Measurements from ENCODE around the gene DLG2.

The DLG2 gene

DNA sequence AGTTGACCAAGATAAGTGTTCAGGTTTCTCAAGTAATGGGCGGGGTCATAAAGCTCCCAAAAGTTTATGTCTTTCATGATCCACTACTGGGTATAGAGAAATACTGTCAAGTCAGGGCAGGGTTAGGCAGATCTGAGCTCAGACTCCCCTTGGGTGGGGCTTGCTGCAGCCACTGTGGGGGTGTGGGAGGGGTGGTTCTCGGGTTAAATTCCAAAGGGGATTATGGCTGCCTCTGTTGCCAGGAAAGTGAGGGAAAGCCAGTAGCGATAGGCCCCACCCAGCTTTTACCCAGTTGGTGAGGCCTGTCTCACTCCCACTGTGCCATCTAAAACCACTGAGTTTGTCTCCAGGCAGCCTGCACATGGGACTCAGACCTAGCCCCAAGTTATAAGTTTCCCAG is 37.8 kb downstream of the DLG2 start:
- TF ChIP-seq, protein P1, sequence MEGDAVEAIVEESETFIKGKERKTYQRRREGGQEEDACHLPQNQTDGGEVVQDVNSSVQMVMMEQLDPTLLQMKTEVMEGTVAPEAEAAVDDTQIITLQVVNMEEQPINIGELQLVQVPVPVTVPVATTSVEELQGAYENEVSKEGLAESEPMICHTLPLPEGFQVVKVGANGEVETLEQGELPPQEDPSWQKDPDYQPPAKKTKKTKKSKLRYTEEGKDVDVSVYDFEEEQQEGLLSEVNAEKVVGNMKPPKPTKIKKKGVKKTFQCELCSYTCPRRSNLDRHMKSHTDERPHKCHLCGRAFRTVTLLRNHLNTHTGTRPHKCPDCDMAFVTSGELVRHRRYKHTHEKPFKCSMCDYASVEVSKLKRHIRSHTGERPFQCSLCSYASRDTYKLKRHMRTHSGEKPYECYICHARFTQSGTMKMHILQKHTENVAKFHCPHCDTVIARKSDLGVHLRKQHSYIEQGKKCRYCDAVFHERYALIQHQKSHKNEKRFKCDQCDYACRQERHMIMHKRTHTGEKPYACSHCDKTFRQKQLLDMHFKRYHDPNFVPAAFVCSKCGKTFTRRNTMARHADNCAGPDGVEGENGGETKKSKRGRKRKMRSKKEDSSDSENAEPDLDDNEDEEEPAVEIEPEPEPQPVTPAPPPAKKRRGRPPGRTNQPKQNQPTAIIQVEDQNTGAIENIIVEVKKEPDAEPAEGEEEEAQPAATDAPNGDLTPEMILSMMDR (conservative IDR thresholded peaks at IDR 0.05; ENCODE audit: low read depth, low read length) = no peak
- peak; percentile 62 for DNase-seq (ENCODE audit: low read depth)
- H3K4me3 ChIP-seq (ENCODE audit: low read length) = no peak overlapping the region

DNA sequence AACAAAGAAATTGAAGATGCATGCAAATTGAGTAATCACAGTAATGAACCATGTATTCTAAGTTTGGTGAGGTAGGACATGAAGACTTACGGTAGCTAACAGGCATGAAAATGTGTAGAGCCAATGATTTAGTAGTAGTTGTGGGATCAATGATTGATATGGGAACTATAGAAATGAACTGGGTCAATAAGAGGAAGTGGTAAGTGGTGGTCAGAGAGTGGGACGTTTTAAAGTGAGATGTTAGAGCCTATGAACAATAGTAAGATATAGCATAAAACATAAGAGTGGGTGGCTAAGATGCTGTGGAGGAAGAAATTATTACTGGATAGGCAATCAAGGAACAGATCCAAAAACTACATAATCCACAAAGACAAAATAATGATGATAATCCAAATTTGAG is 45.0 kb downstream of the DLG2 start:
- TF ChIP-seq, protein P1 (conservative IDR thresholded peaks at IDR 0.05; ENCODE audit: low read depth, low read length) = no peak
- H3K4me3 ChIP-seq (ENCODE audit: low read length) = no peak overlapping the region
- no peak for DNase-seq (ENCODE audit: low read depth)

DNA sequence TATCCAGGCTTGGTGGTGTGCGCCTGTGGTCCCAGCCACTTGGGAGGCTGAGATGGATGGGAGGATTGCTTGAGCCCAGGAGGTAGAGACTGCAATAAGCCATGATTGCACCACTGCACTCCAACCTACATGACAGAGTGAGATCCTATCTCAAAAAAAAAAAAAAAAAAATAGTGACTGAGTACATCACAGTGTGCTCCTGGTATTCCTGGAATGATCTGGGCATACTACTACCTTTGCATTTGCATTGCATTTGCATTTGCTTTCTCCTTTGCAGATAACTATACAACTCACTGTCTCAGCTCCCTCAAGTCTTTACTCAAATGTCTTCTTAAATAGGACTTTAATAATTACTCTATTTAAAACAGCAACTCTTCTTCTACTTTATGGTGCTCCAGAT is 51.8 kb downstream of the DLG2 start:
- H3K4me3 ChIP-seq (ENCODE audit: low read length) = no peak overlapping the region
- TF ChIP-seq, protein P1 (conservative IDR thresholded peaks at IDR 0.05; ENCODE audit: low read depth, low read length) = no peak
- DNase-seq (ENCODE audit: low read depth) = no peak

DNA sequence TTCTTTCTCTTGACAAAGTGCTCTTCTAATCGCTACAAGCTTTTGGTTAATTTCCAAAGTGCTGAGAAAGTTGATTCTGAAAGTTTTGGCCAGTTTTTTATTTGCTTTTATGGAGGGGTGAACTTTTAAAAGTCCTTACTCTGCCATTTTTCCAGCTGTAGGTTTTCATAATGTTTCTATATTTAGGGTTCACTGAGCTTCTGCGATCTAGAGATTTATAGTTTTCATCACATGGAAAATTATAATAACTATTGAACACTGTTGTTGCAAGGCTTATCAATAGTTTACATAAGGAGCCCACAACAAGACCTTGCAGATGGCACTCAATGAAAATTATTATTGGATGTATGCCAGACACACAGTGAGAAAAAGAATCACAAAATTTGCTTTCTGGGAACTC is 55.1 kb downstream of the DLG2 start:
- TF ChIP-seq, protein P1 (conservative IDR thresholded peaks at IDR 0.05; ENCODE audit: low read depth, low read length) = no peak
- DNase-seq (ENCODE audit: low read depth) = no peak
- H3K4me3 ChIP-seq (ENCODE audit: low read length) = no peak overlapping the region

DNA sequence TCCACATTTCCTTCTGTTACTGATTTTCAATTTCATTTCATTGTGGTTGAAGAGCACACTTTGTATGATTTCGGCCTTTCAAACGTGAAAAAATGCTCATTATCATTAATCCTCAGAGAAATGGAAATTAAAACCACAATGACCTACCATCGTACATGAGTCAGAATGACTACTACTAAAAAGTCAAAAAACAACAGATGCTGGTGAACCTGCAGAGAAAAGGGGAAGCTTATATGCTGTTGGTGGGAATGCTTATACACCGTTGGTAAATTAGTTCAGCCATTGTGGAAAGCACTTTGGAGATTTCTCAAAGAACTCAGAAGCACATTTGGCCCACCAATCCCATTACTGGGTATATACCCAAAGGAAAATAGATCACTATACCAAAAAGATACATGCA is 57.6 kb downstream of the DLG2 start:
- DNase-seq (ENCODE audit: low read depth) = no peak
- H3K4me3 ChIP-seq (ENCODE audit: low read length) = no peak overlapping the region
- TF ChIP-seq, protein P1 (conservative IDR thresholded peaks at IDR 0.05; ENCODE audit: low read depth, low read length) = no peak

DNA sequence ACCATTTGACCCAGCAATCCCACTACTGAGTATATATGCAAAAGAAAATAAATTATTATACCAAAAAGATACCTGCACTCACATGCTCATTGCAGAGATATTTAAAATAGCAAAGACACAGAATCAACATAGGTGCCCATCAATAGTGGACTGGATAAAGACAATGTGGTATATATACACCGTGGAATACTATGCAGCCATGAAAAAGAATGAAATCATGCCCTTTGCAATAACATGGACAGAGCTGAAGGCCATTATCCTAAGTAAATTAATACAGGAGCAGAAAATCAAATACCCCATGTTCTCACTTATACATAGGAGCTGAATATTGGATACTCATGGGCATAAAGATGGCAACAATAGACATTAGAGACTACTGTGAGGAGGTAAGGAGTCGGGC is 68.7 kb downstream of the DLG2 start:
- TF ChIP-seq, protein P1 (conservative IDR thresholded peaks at IDR 0.05; ENCODE audit: low read depth, low read length) = no peak
- DNase-seq (ENCODE audit: low read depth) = no peak

DNA sequence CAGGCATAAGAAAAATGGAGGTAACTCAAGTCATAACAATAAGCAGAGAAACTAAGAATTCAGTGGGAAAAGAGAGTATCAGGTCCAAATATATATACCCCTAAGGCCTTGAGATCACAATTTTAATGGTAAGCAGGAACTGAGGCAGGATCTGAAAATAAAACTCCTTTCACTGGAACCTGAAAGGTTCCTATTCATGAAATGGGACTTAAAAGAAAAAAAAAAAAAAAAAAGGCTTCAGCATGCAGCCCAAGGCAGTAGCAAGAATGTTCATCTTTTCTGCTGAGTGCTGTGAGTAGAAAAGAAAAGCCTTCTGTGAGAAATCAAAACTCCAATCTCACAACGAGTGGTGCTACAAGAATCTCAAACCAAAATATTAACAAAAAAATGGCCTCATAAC is 75.3 kb downstream of the DLG2 start:
- TF ChIP-seq, protein P1 (conservative IDR thresholded peaks at IDR 0.05; ENCODE audit: low read depth, low read length) = no peak
- H3K4me3 ChIP-seq (ENCODE audit: low read length) = no peak overlapping the region
- no peak for DNase-seq (ENCODE audit: low read depth)

More for the DNA sequence above, 68.7 kb downstream of the DLG2 start:
- no peak overlapping the region for H3K4me3 ChIP-seq (ENCODE audit: low read length)
